NT2/D1 (cell line): ENCODE results near the gene WDR59.

ENCODE experiments used
- SUZ12 ChIP-seq: IDR thresholded peaks from 2 replicates; pipeline ENCODE4 v1.6.1; 2011; ENCODE audit not compliant: insufficient read length, insufficient read depth; ENCODE audit errors: extremely low read depth
- YY1 ChIP-seq: IDR thresholded peaks from 2 replicates; pipeline ENCODE4 v1.6.1; 2011; ENCODE audit not compliant: insufficient read length, insufficient read depth
- ZNF274 ChIP-seq: IDR thresholded peaks from 2 replicates; pipeline ENCODE4 v1.6.1; 2011; ENCODE audit warnings: mild to moderate bottlenecking, low read depth, low read length

DNA sequence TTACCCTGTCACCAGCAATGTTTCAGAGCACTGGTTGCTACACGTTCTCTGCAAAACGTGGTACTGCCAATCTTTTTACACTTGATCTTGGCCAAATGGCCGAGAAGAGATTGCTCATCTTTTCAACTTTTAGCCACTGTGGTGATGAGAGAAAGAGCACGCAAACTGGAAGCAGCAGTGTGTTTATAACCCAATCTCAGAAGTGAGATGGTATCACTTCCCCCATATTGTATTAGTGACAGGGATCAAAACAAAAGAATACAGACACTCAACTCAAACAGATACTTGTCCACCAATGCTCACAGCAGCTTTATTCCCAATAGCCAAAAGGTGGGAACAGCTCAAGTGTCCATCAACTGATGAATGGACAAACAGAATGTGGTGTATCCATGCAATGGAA lies 138.2 kb downstream of the WDR59 start:
- no peak for TF ChIP-seq ZNF274
- TF ChIP-seq SUZ12, result no peak
- TF ChIP-seq YY1, result no peak
